ENCODE measurements around the gene GNB5.

- no peak for TF ChIP-seq GATA2 (IDR thresholded peaks at IDR 0.05; ENCODE audit: low read depth, low read length)
- no peak for TF ChIP-seq GATA3 (IDR thresholded peaks at IDR 0.05; ENCODE audit: low read depth, low read length)
Observed at GRCh38 chr15:52115598-52116427, 75.4 kb downstream of the GNB5 start.

Data from SH-SY5Y (cell line).